Measurements from ENCODE around the gene OR2V1.
A peak's percentile ranks its signal among the peaks of the same experiment; 100 is the strongest.
"Not testable (repeated sequence)": the region's sequence is repeated elsewhere in the genome, so short reads cannot be mapped to it uniquely, and the experiment has no call there.

OR2V1 gene, protein sequence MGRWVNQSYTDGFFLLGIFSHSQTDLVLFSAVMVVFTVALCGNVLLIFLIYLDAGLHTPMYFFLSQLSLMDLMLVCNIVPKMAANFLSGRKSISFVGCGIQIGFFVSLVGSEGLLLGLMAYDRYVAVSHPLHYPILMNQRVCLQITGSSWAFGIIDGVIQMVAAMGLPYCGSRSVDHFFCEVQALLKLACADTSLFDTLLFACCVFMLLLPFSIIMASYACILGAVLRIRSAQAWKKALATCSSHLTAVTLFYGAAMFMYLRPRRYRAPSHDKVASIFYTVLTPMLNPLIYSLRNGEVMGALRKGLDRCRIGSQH

DNA sequence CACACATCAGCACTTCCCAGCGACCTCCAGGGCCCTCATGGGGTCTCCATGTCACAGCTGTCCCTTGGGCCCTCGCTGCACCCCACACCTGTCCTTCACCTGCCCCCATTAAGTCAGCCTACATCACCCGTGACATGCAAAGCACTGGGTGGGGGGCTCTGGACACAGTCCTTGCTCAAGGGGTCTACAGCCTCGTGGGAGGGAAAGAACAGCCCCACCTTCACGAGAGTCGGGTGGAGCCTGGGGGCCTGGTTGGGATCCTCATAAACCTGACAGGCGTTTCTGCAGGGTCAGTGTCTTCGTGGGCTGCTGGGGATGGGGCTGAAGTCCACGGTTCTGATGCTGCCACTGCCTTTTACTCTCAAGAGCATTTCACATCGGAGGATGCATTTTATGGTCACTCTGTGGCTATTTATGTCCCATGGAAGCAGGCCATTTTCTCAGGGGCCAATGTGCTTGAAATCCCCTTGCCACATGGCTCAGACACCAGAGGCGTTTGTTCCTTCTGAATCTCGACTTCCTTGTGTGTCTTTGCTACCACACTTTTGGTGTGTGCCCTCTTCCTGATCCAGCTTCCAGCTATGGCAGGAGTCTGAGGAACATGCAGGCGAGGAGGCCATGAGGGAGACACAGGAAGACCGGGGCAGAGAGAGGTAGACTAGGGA, at the start of gene OR2V1:
Gene OR2V1, minus strand, starts transcription at position 338 of the 665 bp plus-strand sequence. CDS start 5,865 bp downstream, outside the sequence.
- DNase-seq = no peak

DNA sequence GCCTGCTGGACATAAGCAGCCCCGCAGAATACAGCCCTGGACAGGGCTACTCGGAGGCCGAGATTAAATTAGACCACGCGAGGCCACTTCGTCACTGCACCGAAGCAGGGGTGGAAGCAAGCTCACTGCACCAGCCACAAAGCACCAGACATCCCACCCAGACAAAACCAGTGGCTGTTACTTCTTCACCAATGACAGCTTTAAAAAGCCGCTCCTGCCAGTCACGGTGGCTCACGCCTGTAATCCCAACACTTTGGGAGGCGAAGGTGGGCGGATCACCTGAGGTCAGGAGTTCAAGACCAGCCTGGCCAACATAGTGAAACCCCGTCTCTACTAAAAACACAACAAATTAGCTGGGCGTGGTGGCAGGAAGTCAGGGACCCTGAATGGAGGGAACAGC, 46.6 kb upstream of the OR2V1 start:
- not testable (repeated sequence) for DNase-seq

DNA sequence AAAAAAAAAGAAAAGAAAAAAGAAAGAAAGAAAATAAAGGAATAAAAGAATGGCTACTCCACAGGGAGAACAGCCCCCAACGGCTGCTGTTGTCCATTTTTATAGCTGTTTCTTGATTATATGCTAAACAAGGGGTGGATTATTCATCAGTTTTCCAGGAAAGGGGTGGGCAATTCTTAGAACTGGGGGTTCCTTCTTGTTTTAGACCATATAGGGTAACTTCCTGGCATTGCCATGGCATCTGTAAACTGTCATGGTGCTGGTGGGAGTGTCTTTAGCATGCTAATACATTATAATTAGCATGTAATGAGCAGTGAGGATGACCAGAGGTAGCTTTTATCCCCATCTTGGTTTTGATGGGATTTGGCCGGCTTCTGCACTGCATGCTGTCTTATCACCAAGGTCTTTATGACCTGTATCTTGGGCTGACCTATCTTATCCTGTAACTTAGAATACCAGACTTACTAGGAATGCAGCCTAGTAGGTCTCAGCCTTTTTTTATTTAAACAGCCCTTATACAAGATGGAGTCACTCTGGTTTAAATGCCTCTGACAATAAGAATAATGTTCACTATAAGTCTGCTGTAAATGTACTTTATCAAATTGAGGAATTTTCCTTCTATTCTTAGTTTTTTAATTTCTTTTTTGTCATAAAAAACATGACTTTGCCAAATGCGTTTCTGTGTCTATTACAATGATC, 45.4 kb upstream of the OR2V1 start:
- no peak for DNase-seq

DNA sequence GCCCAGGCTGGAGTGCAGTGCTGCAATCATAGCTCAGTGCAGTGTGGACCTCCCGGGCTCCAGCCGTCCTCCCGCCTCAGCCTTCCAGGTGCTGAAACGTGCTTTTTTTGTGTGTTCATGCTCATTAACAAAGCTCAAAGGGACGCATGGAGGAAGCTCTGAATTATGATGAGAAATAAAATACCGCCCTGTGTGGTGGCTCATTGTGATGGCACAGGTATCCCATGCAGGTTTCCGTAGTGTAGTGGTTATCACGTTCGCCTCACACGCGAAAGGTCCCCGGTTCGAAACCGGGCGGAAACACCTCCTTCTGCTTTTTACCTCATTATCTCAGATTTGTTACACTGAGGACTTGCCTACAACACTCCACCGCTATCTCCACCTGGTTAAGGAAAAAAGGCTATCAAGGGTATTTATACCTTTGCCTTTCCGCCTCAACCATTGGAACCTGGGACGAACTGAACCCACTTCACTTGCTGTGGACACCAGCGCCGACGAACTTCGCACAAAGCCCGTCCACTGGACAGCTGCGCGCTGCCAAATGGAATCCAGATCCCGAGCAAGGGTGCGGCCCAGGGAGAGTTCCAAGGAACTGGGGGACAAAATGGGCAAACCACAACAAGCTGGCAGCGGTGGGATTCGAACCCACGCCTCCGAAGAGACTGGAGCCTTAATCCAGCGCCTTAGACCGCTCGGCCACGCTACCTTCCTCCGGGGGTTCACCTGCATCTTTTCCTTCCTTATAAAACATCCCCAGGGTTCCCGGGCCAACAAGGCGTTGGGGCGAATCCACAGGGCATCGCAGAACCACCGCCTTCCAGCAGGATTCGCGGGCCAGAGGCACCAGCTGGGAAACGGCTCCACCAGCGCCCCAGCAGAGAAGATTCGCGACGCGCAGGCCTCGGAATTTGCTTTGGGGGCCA, 42.7 kb upstream of the OR2V1 start:
- peak; percentile 91 for DNase-seq

DNA sequence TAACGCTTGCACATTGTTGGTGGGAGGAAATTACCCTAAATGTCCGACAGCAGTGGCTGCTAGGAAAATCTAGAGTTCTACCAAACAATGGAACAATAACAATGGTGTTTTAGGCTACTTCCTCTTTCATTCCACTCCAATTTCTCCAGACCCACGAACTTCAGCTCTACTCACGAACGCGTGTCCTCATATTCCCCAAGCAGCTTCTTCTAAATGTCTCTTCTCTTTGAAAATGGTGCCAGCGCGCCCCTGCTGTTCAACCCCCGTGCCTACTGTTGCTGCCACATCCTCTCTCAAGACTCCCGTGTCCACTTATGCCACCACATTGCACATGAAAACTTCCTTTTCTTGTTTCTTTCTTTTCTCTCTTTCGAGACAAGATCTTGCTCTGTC, 42.1 kb upstream of the OR2V1 start:
- no peak for DNase-seq

DNA sequence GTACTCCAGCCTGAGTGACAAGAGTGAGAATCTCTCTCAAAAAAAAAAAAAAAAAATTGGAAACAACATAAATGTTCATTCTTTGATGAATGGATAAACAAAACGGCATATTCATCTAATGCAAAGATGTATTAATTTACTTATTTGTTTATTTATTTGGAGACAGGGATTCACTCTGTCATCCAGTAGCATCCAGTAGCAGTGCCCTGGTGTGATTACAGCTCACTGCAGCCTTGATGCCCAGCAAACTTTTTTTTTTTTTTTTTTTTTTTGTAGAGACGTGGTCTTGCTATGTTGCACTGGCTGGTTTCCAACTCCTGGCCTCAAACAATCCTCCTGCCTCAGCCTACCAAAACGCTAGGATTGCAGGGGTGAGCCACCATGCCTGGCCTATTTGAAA, 40.8 kb upstream of the OR2V1 start:
- DNase-seq = no peak

DNA sequence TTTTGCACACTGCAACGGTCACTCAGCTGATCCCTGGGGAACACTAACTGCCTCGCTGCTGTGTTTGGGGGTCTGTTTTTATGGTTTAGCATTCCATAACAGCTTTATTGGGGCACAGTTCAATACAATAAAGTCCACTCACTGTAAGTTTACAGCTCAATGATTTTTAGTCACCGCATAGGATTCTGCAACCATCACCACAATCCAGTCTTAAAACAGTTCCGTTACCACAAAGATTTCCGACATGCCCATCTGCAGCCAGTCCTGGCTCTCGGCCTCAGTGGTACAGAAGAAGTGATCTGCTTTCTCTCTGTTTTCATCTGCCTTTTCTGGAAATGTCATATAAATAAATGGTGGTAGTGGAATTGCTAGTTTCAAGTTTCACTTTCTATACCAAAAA, 40.0 kb upstream of the OR2V1 start:
- DNase-seq = no peak

DNA sequence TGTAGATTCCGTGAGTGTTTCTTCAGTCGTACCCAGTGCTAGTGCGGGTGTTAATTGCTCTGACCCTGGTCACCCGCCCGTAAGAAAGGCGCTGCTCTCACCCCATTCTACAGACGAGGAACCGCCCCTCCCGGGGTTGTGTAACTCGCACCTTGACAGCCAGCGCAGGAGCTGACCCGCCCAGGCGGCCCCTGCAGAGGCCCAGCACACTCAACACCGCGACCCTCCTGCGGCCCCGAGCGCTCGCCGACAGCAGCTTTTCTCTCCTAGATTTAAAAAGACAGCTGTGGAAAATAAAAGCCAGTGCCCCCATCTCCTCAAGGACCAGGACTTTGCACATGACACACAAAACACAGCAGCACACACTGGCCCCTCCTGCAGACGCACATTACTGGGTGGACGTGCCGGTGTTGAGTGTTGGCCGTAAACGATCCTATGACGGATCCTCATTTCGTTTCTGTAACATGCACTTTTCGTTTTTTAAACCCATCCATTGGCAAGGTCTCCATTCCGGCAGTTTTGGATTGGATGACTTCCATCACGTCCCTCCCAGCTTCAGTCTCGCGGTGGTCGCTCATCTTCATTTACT, 39.4 kb upstream of the OR2V1 start:
- no peak for DNase-seq

DNA sequence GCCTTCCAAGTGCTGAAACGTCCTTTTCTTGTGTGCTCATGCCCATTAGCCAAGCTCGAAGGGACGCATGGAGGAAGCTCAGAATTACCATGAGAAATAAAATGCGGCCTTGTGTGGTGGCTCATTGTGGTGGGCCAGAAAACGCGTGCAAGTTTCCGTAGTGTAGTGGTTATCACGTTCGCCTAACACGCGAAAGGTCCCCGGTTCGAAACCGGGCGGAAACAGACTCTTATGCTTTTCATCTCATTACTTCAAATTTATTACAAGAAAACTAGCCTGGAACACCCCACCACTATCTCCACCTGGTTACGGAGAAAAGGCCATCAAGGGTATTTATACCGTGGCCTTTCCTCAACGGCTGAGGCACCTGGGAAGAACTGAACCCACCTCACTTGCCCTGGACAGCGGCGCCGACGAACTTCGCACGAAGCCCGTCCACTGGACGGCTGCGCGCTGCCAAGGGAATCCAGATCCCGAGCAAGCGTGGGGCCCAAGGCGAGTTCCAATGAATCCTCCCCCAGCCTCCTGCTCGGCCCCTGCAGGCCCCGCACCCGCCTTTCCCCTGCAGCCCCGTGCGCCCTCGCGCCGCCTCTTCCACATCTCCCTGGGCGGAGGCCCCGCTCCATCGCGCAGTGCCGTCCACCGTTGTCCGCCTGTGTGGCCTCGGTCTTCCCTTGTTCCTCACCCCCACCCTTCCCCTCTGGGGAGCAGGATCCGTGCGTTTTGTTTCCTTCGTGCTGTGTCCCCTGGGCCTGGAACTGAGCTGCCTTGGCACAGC, 38.7 kb upstream of the OR2V1 start:
- peak; percentile 99 for DNase-seq

DNA sequence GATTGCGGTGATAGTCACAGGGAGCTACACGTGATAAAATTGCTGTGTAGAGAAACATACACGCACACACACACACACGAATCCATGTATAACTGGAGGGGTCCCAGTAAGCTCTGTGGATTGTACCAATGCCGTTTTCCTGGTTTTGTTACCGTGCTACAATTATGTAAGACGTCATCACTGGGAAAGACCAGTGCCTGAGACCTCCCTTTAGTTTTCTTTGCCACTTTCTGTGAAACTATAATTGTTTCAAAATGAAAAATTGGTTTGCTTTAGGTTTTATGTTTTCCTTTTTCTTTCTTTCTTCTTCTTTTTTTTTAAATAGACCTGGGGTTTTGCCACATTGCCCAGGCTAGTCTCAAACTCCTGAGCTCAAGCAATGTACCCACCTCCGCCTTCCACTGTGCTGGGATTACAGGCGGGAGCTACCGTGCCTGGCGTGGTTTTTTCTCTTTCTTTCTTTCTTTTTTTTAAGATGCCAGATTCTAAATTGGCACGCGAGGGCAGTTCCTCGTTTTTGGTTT, 37.7 kb upstream of the OR2V1 start:
- no peak for DNase-seq

DNA sequence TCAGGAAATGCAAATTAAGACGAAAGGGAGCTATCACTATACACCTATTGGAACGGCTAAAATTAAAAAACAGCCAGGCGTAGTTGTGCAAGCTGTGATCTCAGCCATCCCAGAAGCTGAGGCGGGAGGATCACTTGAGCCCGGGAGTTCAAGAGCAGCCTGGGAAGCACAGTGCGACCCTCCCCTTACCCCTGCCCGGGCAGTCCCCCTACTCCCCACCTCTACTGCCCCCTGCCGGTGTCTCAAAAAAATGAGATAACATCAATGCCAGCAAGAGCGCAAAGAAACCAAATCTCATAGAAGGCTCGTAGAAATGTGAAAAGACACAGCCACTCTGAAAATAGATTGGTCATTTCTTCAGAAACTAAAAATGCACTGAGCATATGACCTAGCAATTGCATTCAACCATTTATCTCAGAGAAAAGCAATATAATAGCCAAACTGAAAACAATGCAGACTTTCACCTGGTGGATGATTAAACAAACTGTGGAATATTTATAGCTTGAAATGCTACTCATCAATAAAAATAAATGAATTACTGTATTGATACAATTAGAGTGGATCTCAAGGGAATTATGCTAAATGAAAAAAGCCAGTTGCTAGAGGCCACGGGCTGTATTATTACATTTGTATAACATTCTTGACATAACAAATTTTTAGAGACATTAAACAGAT, 37.0 kb upstream of the OR2V1 start:
- peak; percentile 74 for DNase-seq

DNA sequence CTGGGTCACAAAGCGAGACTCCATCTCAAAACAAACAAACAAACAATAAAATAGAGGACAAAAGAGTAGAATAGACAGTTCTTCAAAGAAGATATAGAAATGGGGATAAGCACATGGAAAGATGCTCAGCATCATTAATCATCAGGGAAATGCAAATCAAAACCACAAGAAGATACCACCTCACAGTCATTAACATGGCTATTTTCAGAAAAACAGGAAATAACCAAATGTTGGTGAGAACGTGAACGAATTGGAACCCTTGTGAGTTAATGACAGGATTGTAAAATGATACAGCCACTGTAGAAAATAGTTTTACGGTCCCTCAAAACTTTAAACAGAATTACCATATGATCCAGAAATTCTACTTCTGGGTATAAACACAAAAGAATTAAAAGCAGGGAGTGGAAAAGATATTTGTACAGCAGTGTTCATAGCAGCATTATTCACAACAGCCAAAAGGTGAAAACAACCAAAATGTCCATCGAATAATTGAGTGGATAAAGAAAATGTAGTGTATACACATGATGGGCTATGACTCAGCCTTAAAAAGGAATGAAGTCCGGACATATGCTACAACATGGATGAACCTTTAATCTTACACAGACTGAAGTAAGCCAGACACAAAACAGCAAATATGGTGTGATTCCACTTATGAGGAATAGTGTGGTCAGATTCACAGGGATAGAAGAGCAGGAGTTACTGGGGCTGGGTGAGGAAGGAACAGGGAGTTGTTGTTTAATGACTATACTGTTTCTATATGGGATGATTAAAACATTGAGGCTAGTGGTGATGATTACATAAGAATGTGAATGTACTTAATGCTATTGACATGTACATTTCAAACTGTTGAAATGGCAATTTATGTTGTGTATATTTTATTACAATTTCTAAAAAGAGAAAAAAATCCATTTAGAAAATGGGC, 36.1 kb upstream of the OR2V1 start:
- DNase-seq = no peak

DNA sequence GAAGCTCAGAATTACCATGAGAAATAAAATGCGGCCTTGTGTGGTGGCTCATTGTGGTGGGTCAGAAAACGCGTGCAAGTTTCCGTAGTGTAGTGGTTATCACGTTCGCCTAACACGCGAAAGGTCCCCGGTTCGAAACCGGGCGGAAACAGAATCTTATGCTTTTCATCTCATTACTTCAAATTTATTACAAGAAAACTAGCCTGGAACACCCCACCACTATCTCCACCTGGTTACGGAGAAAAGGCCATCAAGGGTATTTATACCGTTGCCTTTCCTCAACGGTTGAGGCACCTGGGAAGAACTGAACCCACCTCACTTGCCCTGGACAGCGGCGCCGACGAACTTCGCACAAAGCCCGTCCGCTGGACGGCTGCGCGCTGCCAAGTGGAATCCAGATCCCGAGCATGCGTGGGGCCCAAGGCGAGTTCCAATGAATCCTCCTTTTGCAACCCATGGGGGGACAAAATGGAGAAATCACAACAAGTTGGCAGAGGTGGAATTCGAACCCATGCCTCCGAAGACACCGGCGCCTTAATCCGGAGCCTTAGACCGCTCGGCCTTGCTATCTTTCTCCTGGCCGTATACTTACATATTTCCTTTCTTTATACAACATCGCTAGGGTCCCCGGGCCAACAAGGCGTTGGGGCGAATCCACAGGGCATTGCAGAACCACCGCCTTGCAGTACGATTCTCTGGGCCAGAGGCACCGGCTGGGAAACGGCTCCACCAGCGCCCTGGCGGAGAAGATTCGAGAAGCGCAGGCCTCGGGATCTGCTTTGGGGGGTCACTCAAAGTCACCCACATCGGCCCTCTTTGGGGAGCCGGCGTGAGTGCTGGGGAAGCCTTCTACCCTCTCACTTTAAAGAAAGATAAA, 33.3 kb upstream of the OR2V1 start:
- DNase-seq = peak; percentile 78

DNA sequence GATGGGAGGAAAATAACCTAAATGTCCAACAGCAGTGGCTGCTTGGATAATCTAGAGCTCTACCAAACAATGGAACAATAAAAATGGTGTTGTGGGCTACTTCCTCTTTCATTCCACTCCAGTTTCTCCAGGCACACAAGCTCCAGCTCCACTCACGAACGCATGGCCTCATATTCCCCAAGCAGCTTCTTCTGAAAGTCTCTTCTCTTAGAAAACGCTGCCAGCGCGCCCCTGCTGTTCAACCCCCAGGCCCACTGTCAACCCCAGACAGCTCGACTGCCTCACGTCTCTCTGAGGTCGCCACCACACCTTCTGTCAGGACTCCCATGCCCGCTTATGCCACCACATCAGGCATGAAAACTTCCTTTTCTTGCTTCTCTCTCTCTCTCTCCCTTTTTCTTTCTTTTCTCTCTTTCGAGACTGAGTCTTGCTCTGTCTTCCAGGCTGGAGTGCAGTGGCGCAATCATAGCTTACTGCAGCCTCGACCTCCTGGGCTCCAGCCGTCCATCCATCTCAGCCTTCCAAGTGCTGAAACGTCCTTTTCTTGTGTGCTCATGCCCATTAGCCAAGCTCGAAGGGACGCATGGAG, 32.6 kb upstream of the OR2V1 start:
- DNase-seq = peak; percentile 46

DNA sequence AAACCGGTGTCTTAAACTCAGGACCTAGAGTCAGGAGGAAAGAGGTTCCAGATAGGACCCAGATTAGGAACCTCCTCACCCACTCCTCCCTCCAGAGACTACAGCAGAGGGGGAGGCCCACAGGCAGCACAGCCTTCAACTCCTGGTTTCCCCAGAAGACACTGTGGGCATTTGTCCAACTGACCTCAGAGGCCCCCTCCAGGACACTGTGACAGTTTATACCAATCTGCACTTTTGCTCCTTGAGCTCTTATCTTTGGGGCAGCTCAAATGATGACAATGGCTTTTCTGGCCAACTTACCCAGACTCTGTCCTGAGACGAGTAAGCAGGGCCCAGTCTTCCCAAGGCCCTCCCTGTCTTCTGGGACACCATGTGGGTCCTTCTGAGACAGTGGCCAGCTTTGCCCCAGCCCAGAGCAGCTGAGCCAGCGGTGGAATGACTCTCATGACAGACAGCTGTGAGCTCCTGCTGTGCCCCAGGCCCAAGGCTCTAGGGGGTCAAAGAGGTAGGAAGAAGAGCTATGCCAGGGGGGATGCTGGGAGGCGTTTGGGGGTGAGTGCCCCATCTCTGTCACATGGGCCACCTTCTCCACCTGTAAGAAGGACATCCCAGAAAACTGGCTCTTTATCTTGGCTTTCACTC, 30.7 kb upstream of the OR2V1 start:
- DNase-seq = no peak

DNA sequence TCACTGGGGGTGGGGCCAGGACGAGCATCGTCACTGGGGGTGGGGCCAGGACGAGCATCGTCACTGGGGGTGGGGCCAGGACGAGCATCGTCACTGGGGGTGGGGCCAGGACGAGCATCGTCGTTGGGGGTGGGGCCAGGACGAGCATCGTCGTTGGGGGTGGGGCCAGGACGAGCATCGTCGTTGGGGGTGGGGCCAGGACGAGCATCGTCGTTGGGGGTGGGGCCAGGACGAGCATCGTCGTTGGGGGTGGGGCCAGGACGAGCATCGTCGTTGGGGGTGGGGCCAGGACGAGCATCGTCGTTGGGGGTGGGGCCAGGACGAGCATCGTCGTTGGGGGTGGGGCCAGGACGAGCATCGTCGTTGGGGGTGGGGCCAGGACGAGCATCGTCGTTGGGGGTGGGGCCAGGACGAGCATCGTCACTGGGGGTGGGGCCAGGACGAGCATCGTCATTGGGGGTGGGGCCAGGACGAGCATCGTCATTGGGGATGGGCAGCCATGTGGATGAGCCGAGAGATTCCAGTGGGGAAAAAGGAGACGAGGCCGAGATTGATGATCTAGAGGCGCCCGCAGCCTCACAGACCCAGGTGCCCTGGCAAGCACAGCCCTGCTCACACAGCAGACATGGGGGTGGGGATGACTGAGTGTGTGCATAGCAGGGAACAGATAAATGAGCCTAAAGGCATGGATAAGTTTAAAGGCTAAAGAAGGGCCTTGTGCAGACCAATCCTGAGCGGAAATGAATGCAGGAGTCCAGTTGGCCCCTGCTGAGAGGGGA, 30.0 kb upstream of the OR2V1 start:
- peak; percentile 63 for DNase-seq
